RWPE2 (cell line): Measurements from ENCODE around the gene HOXC4.

Experiments used
- ATAC-seq: fragments of 200-7000 bp; cut with Tn5 transposase; 3 replicates; pipeline ENCODE4 v1.9.1; 2021; ENCODE audit warnings: low read depth
- DNase-seq: peaks from one replicate; pipeline ENCODE4 v3.0.0-alpha.2; 2020; ENCODE audit warnings: low spot score
- H3K27ac ChIP-seq: fragments of 450-650 bp; 2 replicates; pipeline ENCODE4 v1.5.1; 2017; ENCODE audit warnings: mild to moderate bottlenecking; ENCODE audit not compliant: poor library complexity, severe bottlenecking
- H3K27me3 ChIP-seq: fragments of 250-450 bp; sonication (Bioruptor Pico); 2 replicates; pipeline ENCODE4 v1.5.1; 2021; ENCODE audit warnings: mild to moderate bottlenecking, moderate library complexity; ENCODE audit not compliant: insufficient read depth, poor library complexity, severe bottlenecking
- H3K36me3 ChIP-seq: fragments of 250-450 bp; sonication (Bioruptor Pico); 2 replicates; pipeline ENCODE4 v1.5.1; 2020; ENCODE audit warnings: low read depth, mild to moderate bottlenecking, moderate library complexity
- H3K4me1 ChIP-seq: fragments of 250-450 bp; sonication (Bioruptor Pico); 2 replicates; pipeline ENCODE4 v1.5.1; 2021; ENCODE audit warnings: mild to moderate bottlenecking, moderate library complexity; ENCODE audit not compliant: insufficient read depth, poor library complexity, severe bottlenecking
- H3K4me3 ChIP-seq: fragments of 250-450 bp; sonication (Bioruptor Pico); 2 replicates; pipeline ENCODE4 v1.5.1; 2021; ENCODE audit warnings: mild to moderate bottlenecking, moderate library complexity; ENCODE audit not compliant: severe bottlenecking
- H3K9me3 ChIP-seq: fragments of 250-450 bp; sonication (Bioruptor Pico); 2 replicates; pipeline ENCODE4 v1.5.1; 2021; ENCODE audit warnings: mild to moderate bottlenecking, moderate library complexity; ENCODE audit not compliant: severe bottlenecking
- CTCF ChIP-seq: fragments of 450-650 bp; IDR thresholded peaks from one replicate; pipeline ENCODE4 v1.5.1; 2017; ENCODE audit warnings: mild to moderate bottlenecking, moderate library complexity; ENCODE audit not compliant: poor library complexity, severe bottlenecking

The HOXC4 gene

GRCh38 chr12:54053751-54054741 lies at the start of gene HOXC4:
TSS of gene HOXC4 (plus strand) at chr12:54053835. CDS start at chr12:54053923, 88 bp downstream.
- no peak for ATAC-seq

DNA sequence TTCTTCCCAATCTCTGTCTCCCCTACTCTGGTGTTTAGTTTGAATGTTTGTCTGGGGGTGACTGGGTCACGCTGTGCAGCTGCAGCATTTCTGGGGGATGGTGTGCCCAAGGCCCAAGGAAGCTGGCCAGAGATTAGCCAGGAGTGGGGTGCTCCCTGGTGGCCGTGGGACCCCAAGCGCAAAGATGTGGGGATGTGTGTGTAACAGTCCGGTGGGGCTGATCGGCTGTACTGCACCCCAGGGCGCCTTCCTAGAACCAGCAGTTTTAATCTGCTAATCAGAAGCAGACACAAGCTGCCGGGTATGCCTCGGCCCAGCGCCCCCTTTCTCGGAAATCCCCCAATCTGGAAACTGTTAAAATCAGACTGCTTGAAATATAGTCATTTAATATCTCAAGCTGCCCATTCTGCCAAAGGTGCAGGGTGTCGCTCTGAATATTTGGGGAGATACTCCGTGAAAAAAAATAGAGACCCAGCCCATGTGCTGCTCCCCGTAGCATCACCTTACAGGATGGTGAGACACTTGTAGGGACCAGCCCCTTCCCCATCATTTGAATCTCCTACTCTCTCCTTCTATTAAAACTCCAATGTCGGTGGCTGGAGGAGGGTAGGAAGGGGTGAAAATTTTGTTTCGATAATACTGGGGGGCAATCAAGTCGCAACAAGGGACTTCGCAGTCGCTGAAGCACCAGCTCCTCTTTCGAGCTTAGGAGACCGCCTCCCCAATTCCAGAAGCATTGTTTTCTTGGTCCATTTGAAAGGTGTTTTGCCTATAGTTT lies 49.4 kb upstream of the HOXC4 start:
- Histone ChIP-seq H3K4me1 (no peaks in the 10 kb centered on the region), H3K36me3 (no peaks in the 10 kb centered on the region), H3K4me3 (no peak overlapping the region), H3K9me3 (no peaks in the 10 kb centered on the region), H3K27ac (no peak overlapping the region), H3K27me3 (peaks cover 86% of the 10 kb centered on the region)
- ATAC-seq: no peak
- TF ChIP-seq CTCF: peak; percentile 20
- no peak for DNase-seq

More at GRCh38 chr12:54053751-54054741, at the start of gene HOXC4:
- no peak within 1 kb of the TSS for H3K27ac ChIP-seq
- no peak within 1 kb of the TSS for H3K4me3 ChIP-seq
- H3K36me3 ChIP-seq: no peaks in the 10 kb centered on the region
- DNase-seq: no peak
- H3K27me3 ChIP-seq: peaks cover 65% of the 10 kb centered on the region
- H3K9me3 ChIP-seq: no peaks in the 10 kb centered on the region
- TF ChIP-seq CTCF: no peak
- no peaks in the 10 kb centered on the region for H3K4me1 ChIP-seq

DNA sequence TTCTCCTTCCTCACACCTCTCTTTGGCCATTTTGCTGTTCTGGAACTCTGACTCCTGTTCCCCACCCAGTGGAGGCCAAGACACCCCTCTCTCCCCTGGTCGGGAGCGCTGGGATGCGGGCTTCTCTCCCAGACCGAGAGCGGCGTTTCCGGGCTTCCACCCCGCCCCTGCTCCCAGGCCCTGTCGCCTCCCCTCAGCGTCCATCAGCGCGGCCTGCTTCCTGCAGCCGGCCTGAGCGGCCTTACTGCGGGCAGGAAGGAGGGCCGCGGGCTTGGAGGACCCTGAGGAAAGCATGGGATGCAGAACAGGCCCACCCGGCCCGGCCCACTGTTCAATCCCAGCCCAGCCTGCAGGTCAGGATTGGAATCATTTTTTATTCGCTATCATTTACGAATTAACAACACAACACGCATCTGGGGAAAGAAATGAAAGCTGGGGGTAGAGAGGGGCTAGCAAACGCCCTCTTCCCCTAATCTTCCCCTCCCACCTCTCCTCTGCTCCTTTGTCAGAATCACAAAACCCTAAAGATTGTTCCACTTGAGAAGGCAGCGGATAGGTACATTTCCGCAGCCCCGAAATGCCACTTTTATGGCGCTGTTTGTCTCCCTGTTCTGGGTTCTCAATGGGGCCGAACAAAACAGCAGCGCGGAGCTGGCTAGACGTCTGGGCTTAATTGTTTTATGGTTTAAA lies 48.6 kb upstream of the HOXC4 start:
- Histone ChIP-seq H3K27ac (no peak overlapping the region), H3K36me3 (no peaks in the 10 kb centered on the region), H3K4me3 (no peak overlapping the region), H3K4me1 (no peaks in the 10 kb centered on the region), H3K9me3 (no peaks in the 10 kb centered on the region), H3K27me3 (peaks cover 87% of the 10 kb centered on the region)
- DNase-seq (no peak), ATAC-seq (no peak)
- no peak for TF ChIP-seq CTCF

DNA sequence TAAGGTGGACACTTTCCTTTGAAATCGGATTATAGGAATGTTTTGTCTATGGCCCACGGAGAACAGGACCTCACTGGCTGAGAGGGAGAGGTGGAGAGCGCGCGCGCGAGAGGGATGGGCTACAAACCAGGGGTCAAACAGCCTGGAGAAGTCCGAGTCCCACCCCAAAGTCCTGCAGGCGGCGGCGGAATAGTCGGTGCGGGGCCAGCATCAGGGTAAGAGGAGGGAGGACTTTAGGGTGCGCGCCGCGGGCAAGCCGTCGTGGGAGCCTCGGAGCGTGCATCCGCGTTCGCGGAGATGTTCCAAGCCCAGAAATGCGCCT lies 48.1 kb upstream of the HOXC4 start:
- H3K4me3 ChIP-seq: no peak overlapping the region
- DNase-seq (no peak), ATAC-seq (no peak)
- no peak for TF ChIP-seq CTCF
- H3K36me3 ChIP-seq: no peaks in the 10 kb centered on the region
- H3K4me1 ChIP-seq: no peaks in the 10 kb centered on the region
- peaks cover 87% of the 10 kb centered on the region for H3K27me3 ChIP-seq
- H3K27ac ChIP-seq: no peak overlapping the region
- no peaks in the 10 kb centered on the region for H3K9me3 ChIP-seq
